ENCODE data around the gene ECPAS. TPM values are rescaled to one million over a fixed set of nuclear protein-coding genes. Genes with fewer than 3 reads are reported as not detected.
A peak's percentile ranks its signal among the peaks of the same experiment; 100 is the strongest.

The ECPAS gene
- total RNA-seq, 1 experiment from 2014 or later, result 122 TPM

DNA sequence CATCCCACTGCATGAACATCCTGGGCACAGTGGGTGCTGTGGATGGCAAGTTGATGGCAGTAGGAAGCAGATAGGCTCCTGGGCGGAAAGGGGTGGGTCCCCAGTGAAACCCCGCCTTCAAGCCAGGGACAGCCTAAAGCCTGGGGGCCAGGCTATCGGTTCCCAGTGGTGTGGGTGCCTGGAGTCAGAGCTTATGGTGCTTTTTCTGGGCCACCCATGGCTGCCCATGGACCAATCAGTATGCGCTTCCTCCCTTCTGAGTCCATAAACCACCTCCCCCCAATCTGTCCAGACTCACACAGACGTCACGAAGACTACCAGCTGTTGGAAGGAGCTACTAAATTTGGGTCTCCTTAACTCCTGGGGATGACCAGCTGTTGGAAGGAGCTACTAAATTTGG is 17.5 kb upstream of the ECPAS start:
- no peak overlapping the region for H3K4me3 Mint-ChIP-seq
- ChIA-PET CTCF (no interaction called here), POLR2A (no interaction called here)
- H3K27ac Mint-ChIP-seq, result no peak overlapping the region
- no peaks in the 10 kb centered on the region for H3K27me3 Mint-ChIP-seq (ENCODE audit: low read depth)
- no peaks in the 10 kb centered on the region for H3K9me3 Mint-ChIP-seq
- no peaks in the 10 kb centered on the region for H3K4me1 Mint-ChIP-seq
- H3K36me3 Mint-ChIP-seq, result no peaks in the 10 kb centered on the region
- peak; percentile 83 for ATAC-seq
- peak; percentile 25 for DNase-seq (ENCODE audit: low spot score)
- TF ChIP-seq, protein P1, sequence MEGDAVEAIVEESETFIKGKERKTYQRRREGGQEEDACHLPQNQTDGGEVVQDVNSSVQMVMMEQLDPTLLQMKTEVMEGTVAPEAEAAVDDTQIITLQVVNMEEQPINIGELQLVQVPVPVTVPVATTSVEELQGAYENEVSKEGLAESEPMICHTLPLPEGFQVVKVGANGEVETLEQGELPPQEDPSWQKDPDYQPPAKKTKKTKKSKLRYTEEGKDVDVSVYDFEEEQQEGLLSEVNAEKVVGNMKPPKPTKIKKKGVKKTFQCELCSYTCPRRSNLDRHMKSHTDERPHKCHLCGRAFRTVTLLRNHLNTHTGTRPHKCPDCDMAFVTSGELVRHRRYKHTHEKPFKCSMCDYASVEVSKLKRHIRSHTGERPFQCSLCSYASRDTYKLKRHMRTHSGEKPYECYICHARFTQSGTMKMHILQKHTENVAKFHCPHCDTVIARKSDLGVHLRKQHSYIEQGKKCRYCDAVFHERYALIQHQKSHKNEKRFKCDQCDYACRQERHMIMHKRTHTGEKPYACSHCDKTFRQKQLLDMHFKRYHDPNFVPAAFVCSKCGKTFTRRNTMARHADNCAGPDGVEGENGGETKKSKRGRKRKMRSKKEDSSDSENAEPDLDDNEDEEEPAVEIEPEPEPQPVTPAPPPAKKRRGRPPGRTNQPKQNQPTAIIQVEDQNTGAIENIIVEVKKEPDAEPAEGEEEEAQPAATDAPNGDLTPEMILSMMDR (IDR thresholded peaks at IDR 0.05), result no peak
- TF ChIP-seq ZBTB21 (CRISPR knock-in tag; IDR thresholded peaks at IDR 0.05; ENCODE audit: borderline replicate concordance) (no peak), GABPB1 (CRISPR knock-in tag; IDR thresholded peaks at IDR 0.05) (no peak), MXD4 (CRISPR knock-in tag; IDR thresholded peaks at IDR 0.05; ENCODE audit: borderline replicate concordance) (no peak), EMX1 (CRISPR knock-in tag; IDR thresholded peaks at IDR 0.05) (no peak), JUN (CRISPR knock-in tag; IDR thresholded peaks at IDR 0.05) (no peak), IRF2 (CRISPR knock-in tag; IDR thresholded peaks at IDR 0.05; ENCODE audit: borderline replicate concordance, low read depth) (no peak), ZNF396 (CRISPR knock-in tag; IDR thresholded peaks at IDR 0.05; ENCODE audit: borderline replicate concordance) (no peak), GTF2I (CRISPR knock-in tag; conservative IDR thresholded peaks at IDR 0.05) (no peak), CREB1 (CRISPR knock-in tag; IDR thresholded peaks at IDR 0.05) (no peak), RORB (CRISPR knock-in tag; IDR thresholded peaks at IDR 0.05) (no peak), NFE2L1 (CRISPR knock-in tag; IDR thresholded peaks at IDR 0.05) (no peak), RELA (CRISPR knock-in tag; IDR thresholded peaks at IDR 0.05; ENCODE audit: borderline replicate concordance) (no peak)
- TF ChIP-seq, protein P2, sequence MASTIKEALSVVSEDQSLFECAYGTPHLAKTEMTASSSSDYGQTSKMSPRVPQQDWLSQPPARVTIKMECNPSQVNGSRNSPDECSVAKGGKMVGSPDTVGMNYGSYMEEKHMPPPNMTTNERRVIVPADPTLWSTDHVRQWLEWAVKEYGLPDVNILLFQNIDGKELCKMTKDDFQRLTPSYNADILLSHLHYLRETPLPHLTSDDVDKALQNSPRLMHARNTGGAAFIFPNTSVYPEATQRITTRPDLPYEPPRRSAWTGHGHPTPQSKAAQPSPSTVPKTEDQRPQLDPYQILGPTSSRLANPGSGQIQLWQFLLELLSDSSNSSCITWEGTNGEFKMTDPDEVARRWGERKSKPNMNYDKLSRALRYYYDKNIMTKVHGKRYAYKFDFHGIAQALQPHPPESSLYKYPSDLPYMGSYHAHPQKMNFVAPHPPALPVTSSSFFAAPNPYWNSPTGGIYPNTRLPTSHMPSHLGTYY (CRISPR knock-in tag; IDR thresholded peaks at IDR 0.05), result no peak
- TF ChIP-seq, protein P3, sequence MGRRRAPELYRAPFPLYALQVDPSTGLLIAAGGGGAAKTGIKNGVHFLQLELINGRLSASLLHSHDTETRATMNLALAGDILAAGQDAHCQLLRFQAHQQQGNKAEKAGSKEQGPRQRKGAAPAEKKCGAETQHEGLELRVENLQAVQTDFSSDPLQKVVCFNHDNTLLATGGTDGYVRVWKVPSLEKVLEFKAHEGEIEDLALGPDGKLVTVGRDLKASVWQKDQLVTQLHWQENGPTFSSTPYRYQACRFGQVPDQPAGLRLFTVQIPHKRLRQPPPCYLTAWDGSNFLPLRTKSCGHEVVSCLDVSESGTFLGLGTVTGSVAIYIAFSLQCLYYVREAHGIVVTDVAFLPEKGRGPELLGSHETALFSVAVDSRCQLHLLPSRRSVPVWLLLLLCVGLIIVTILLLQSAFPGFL (CRISPR knock-in tag; IDR thresholded peaks at IDR 0.05; ENCODE audit: borderline replicate concordance), result no peak
- TF ChIP-seq, protein P4, sequence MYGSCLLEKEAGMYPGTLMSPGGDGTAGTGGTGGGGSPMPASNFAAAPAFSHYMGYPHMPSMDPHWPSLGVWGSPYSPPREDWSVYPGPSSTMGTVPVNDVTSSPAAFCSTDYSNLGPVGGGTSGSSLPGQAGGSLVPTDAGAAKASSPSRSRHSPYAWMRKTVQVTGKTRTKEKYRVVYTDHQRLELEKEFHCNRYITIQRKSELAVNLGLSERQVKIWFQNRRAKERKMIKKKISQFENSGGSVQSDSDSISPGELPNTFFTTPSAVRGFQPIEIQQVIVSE (CRISPR knock-in tag; IDR thresholded peaks at IDR 0.05; ENCODE audit: borderline replicate concordance), result no peak
- TF ChIP-seq, protein P5, sequence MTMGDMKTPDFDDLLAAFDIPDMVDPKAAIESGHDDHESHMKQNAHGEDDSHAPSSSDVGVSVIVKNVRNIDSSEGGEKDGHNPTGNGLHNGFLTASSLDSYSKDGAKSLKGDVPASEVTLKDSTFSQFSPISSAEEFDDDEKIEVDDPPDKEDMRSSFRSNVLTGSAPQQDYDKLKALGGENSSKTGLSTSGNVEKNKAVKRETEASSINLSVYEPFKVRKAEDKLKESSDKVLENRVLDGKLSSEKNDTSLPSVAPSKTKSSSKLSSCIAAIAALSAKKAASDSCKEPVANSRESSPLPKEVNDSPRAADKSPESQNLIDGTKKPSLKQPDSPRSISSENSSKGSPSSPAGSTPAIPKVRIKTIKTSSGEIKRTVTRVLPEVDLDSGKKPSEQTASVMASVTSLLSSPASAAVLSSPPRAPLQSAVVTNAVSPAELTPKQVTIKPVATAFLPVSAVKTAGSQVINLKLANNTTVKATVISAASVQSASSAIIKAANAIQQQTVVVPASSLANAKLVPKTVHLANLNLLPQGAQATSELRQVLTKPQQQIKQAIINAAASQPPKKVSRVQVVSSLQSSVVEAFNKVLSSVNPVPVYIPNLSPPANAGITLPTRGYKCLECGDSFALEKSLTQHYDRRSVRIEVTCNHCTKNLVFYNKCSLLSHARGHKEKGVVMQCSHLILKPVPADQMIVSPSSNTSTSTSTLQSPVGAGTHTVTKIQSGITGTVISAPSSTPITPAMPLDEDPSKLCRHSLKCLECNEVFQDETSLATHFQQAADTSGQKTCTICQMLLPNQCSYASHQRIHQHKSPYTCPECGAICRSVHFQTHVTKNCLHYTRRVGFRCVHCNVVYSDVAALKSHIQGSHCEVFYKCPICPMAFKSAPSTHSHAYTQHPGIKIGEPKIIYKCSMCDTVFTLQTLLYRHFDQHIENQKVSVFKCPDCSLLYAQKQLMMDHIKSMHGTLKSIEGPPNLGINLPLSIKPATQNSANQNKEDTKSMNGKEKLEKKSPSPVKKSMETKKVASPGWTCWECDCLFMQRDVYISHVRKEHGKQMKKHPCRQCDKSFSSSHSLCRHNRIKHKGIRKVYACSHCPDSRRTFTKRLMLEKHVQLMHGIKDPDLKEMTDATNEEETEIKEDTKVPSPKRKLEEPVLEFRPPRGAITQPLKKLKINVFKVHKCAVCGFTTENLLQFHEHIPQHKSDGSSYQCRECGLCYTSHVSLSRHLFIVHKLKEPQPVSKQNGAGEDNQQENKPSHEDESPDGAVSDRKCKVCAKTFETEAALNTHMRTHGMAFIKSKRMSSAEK (CRISPR knock-in tag; IDR thresholded peaks at IDR 0.05; ENCODE audit: borderline replicate concordance), result no peak
- TF ChIP-seq, protein P6, sequence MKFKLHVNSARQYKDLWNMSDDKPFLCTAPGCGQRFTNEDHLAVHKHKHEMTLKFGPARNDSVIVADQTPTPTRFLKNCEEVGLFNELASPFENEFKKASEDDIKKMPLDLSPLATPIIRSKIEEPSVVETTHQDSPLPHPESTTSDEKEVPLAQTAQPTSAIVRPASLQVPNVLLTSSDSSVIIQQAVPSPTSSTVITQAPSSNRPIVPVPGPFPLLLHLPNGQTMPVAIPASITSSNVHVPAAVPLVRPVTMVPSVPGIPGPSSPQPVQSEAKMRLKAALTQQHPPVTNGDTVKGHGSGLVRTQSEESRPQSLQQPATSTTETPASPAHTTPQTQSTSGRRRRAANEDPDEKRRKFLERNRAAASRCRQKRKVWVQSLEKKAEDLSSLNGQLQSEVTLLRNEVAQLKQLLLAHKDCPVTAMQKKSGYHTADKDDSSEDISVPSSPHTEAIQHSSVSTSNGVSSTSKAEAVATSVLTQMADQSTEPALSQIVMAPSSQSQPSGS (CRISPR knock-in tag; IDR thresholded peaks at IDR 0.05; ENCODE audit: borderline replicate concordance, low read depth), result no peak
- TF ChIP-seq, protein P7, sequence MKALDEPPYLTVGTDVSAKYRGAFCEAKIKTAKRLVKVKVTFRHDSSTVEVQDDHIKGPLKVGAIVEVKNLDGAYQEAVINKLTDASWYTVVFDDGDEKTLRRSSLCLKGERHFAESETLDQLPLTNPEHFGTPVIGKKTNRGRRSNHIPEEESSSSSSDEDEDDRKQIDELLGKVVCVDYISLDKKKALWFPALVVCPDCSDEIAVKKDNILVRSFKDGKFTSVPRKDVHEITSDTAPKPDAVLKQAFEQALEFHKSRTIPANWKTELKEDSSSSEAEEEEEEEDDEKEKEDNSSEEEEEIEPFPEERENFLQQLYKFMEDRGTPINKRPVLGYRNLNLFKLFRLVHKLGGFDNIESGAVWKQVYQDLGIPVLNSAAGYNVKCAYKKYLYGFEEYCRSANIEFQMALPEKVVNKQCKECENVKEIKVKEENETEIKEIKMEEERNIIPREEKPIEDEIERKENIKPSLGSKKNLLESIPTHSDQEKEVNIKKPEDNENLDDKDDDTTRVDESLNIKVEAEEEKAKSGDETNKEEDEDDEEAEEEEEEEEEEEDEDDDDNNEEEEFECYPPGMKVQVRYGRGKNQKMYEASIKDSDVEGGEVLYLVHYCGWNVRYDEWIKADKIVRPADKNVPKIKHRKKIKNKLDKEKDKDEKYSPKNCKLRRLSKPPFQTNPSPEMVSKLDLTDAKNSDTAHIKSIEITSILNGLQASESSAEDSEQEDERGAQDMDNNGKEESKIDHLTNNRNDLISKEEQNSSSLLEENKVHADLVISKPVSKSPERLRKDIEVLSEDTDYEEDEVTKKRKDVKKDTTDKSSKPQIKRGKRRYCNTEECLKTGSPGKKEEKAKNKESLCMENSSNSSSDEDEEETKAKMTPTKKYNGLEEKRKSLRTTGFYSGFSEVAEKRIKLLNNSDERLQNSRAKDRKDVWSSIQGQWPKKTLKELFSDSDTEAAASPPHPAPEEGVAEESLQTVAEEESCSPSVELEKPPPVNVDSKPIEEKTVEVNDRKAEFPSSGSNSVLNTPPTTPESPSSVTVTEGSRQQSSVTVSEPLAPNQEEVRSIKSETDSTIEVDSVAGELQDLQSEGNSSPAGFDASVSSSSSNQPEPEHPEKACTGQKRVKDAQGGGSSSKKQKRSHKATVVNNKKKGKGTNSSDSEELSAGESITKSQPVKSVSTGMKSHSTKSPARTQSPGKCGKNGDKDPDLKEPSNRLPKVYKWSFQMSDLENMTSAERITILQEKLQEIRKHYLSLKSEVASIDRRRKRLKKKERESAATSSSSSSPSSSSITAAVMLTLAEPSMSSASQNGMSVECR (CRISPR knock-in tag; IDR thresholded peaks at IDR 0.05; ENCODE audit: borderline replicate concordance), result no peak

Measured in WTC11 (cell line).